Neural progenitor cell (in vitro differentiated cells): ENCODE data around the gene IL31RA.

Source experiments
- CTCF ChIP-seq: fragments of 200-600 bp; sonication (generic); IDR thresholded peaks from 2 replicates; pipeline ENCODE4 v1.5.1; 2017; ENCODE audit warnings: antibody characterized with exemption, mild to moderate bottlenecking
- EZH2phosphoT487 ChIP-seq: fragments of 200-600 bp; sonication (generic); IDR thresholded peaks from 2 replicates; pipeline ENCODE4 v1.6.1; 2017; ENCODE audit warnings: antibody characterized with exemption

- TF ChIP-seq CTCF (no peak), EZH2phosphoT487 (no peak)
Observed at GRCh38 chr5:55903121-55903701, 52.1 kb downstream of the IL31RA start.
